ENCODE data around the gene ARFGAP2. TPM values are rescaled to one million over a fixed set of nuclear protein-coding genes. Genes with fewer than 3 reads are reported as not detected.
"Not testable (repeated sequence)": the region's sequence is repeated elsewhere in the genome, so short reads cannot be mapped to it uniquely, and the experiment has no call there.

Gene ARFGAP2
- polyA plus RNA-seq, 4 donors, result 53.0 to 73.1 (median 64.4) TPM

GRCh38 chr11:47118958-47119688, 57.6 kb downstream of the ARFGAP2 start:
- Histone ChIP-seq H3K27ac (ENCODE audit: low read depth in 1 of 3, low read length in 2 of 3) (peak overlapping the region in 2 of 3 donors; percentile 41 to 62), H3K4me3 (ENCODE audit: low read depth in 1 of 3, low read length in 3 of 3) (peak overlapping the region in 1 of 3 donors; percentile 20)
- DNase-seq, result peak; percentile 38 to 97
- H3K9me3 ChIP-seq (ENCODE audit: control insufficient read depth in 2 of 2, insufficient read depth in 1 of 2, low read depth in 1 of 2, low read length in 1 of 2); H3K27me3 ChIP-seq (ENCODE audit: control insufficient read depth in 3 of 3, insufficient read depth in 3 of 3, low read length in 3 of 3); H3K36me3 ChIP-seq (ENCODE audit: control insufficient read depth in 3 of 3, insufficient read depth in 2 of 3, low read depth in 1 of 3, low read length in 3 of 3); H3K4me1 ChIP-seq (ENCODE audit: control insufficient read depth in 3 of 3, insufficient read depth in 2 of 3, low read depth in 1 of 3, low read length in 2 of 3); FAIRE-seq: not testable (repeated sequence)
- WGBS, 3 donors, result 14 to 59% (median 29%) methylated on average over 20 of the region's 20 CpGs

Other genes with a start within 250 kb of the ARFGAP2 start
- 10 to 100 TPM; 15.1 to 32.9 (median 20.5) TPM for gene CSTPP1, start 240.1 kb downstream of the ARFGAP2 start, polyA plus RNA-seq
- 10 to 100 TPM in 1 of 4 donors, 1 to 10 TPM in 3; 2.0 to 48.3 (median 5.7) TPM for gene PACSIN3, start 9.6 kb upstream of the ARFGAP2 start, polyA plus RNA-seq
- gene DDB2, start 38.1 kb upstream of the ARFGAP2 start, polyA plus RNA-seq, result 10 to 100 TPM; 25.1 to 39.4 (median 31.6) TPM
- 10 to 100 TPM; 44.1 to 91.4 (median 51.0) TPM for gene ACP2, start 71.9 kb upstream of the ARFGAP2 start, polyA plus RNA-seq
- 100 to 1,000 TPM; 102 to 366 (median 199) TPM for gene NR1H3, start 81.1 kb upstream of the ARFGAP2 start, polyA plus RNA-seq
- gene MADD, start 93.3 kb upstream of the ARFGAP2 start, polyA plus RNA-seq, result 10 to 100 TPM; 19.2 to 45.1 (median 25.8) TPM
- gene MYBPC3, start 175.8 kb upstream of the ARFGAP2 start, polyA plus RNA-seq, result 1 to 10 TPM in 1 of 4 donors, under 1 TPM in 2, not detected in 1; 0.03 to 5.4 (median 0.04) TPM
- 10 to 100 TPM in 3 of 4 donors, 1 to 10 TPM in 1; 3.4 to 25.4 (median 12.0) TPM for gene SPI1, start 201.7 kb upstream of the ARFGAP2 start, polyA plus RNA-seq
- 10 to 100 TPM in 2 of 4 donors, 1 to 10 TPM in 2; 7.8 to 30.9 (median 18.0) TPM for gene SLC39A13, start 231.7 kb upstream of the ARFGAP2 start, polyA plus RNA-seq
- 100 to 1,000 TPM in 3 of 4 donors, 10 to 100 TPM in 1; 88.0 to 156 (median 103) TPM for gene PSMC3, start 249.6 kb upstream of the ARFGAP2 start, polyA plus RNA-seq

Measured in small intestine (tissue), 7 donors.